ENCODE measurements around the gene JMJD7.

The JMJD7 gene

GRCh38 chr15:41866263-41866703, 38.4 kb downstream of the JMJD7 start:
- DNase-seq (ENCODE audit: low spot score), result no peak

- no peak for DNase-seq (ENCODE audit: low spot score)
Measured at GRCh38 chr15:41866872-41867579, 39.1 kb downstream of the JMJD7 start.

- DNase-seq (ENCODE audit: low spot score), result no peak
Measured at GRCh38 chr15:41868321-41868720, 40.4 kb downstream of the JMJD7 start.

DNA sequence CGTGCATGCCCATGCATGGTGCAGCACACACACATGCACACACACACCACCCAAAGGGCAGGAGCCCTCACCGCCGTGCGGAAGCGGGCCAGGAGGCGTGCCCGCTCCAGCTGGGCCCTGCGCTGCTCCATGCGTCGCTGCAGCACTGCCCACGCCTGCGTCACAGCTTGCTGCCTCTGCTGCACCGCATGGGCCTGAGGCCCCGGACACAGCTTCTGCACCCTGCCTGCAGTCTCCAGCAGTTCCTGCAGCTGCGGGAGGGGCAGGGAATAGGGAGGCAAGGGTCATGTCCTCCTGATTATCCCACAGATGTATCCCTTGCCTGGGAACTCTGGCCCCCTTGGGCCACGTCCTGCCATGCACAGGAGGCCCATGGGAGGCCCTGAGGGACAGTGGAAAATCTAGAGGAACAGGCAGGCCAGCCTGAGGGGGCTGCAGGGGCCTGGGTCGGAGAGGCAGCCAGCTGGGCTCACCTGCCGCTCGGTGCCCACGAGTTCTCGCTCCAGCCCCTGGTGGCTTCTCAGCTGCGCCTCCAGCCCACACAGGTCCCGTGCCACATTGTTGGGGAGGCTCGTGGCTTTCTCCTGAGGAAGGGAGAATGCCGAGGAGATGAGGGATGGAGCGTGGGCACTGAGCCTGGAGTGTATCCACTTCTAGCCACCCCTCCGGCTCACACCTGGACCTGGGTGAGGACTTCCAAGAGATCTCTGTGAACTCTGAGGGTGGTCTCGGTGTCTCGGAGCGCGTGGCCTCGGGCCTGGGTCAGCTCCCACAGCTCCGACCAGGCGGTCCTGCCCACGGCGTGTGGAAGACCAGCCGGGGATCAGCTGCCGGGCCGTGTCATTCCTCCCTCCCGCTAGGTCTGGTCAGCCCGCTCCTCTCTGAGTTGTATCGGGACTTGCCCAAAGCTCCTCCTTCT, 42.1 kb downstream of the JMJD7 start:
- DNase-seq (ENCODE audit: low spot score), result no peak

DNA sequence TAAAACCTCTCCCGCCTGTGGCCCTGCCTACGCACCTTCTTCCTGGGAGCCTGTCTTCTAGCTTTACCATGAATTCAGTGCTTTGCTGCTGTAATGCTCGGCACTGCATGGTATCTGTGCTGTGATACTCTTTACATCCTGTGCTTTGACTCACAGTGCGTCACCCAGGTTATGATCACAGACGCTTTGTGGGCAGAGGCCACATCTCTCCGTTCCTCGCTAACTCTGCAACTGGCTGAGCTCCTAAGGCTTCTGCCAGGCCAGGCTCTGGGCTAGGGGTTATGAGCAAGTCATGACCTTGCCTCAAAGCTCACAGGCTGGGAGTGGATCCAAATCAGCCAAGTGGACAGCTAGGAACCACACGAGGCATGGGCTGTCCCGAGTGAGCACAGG, 42.8 kb downstream of the JMJD7 start:
- DNase-seq (ENCODE audit: low spot score), result no peak

GRCh38 chr15:41871175-41871905, 43.4 kb downstream of the JMJD7 start:
- no peak for DNase-seq (ENCODE audit: low spot score)

GRCh38 chr15:41872166-41872747, 44.4 kb downstream of the JMJD7 start:
- DNase-seq (ENCODE audit: low spot score), result no peak

- no peak for DNase-seq (ENCODE audit: low spot score)
Measured at GRCh38 chr15:41873711-41874110, 45.8 kb downstream of the JMJD7 start.

DNA sequence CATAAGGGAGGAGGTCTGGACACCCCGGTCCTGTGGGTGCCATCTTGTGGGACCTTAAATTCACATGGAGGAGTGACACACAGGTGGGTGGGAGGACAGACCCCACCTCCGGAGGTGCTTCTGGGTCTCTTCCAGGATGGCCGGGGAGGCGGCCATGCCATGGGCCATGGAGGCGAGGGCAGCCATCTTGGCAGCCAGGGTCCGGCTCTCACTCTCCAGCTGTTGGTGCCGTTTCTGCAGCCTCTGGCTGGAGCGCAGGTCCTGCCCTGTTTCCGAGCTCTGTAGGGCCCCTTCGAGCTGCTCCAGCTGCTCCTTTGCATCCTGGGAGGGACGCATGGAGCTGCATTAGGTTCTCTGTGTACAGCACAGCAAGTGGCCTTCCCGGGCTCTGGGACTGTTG, 46.8 kb downstream of the JMJD7 start:
- no peak for DNase-seq (ENCODE audit: low spot score)

DNA sequence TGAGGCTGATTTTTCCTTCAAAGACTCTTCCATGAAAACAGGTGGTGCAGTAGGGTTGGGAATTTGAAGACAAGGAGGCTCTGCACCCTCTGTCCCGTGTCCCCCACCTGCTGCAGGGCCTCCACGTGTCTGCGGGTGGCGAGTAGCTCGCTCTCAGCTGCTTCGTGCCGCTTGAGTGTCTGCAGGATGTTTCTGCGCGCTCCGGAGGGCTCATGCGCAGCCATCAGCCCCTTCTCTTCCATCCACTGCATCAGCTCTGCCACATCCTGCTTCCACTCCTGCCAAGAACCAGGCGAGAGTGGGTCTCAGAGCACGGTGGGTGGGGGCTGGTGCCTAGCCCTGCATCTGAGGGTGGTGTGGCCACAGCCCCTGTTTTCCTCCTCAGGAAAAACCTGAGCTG, 48.1 kb downstream of the JMJD7 start:
- DNase-seq (ENCODE audit: low spot score), result no peak

- no peak for DNase-seq (ENCODE audit: low spot score)
Measured at GRCh38 chr15:41876689-41877088, 48.8 kb downstream of the JMJD7 start.

DNA sequence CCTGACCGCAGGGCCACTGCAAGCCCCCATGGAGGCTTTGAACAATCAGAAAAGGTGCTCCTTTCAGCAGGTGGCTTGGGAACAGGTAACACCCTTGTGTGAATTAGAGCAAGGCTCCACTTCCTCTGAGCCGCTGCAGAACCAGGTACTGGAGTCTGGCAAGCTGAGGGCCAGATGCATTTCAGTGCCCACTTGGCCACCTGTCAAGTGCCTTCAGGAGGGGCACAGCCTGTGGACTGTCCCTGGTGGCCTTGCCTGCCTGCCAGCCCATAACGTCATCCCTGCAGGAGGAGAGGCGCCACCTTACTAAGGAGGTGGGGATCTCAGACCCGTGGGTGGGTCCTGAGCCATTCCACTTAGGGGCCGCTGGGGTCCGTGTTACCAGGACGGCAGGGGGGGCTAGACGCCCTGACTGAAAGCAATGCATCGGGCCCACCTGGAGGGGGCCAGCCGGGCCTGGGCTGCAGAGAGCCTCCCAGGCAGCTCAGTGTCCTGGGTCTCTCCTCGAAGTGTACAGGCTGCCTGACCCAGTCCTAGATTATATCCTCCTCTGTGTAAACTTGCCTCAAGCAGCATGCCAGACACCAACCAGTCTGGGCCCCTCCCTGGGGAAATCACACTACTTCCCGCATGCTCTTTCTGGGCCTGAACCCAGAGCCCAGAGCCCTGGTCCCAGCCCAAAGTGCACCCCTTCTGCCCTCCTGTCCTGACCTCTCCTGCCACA, 49.9 kb downstream of the JMJD7 start:
- DNase-seq (ENCODE audit: low spot score), result no peak

DNA sequence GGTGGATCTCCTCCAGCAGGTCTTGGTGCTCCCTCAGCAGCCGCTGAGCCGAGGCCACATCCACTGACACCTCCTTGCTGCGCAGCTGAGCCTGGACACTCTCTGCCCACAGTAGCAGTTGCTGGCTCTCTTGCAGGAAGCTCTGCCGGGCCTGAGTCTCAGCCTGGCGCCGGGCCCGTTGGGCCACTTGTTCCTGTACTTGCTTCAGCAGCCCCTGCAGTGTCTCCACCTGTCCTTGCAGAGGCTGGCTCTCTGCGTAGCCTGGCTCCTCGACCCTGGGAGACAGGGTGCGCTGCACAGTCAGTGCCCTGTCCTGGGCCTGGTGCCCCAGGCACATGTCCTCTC, 50.4 kb downstream of the JMJD7 start:
- no peak for DNase-seq (ENCODE audit: low spot score)

- no peak for DNase-seq (ENCODE audit: low spot score)
Measured at GRCh38 chr15:41879321-41879845, 51.5 kb downstream of the JMJD7 start.

DNA sequence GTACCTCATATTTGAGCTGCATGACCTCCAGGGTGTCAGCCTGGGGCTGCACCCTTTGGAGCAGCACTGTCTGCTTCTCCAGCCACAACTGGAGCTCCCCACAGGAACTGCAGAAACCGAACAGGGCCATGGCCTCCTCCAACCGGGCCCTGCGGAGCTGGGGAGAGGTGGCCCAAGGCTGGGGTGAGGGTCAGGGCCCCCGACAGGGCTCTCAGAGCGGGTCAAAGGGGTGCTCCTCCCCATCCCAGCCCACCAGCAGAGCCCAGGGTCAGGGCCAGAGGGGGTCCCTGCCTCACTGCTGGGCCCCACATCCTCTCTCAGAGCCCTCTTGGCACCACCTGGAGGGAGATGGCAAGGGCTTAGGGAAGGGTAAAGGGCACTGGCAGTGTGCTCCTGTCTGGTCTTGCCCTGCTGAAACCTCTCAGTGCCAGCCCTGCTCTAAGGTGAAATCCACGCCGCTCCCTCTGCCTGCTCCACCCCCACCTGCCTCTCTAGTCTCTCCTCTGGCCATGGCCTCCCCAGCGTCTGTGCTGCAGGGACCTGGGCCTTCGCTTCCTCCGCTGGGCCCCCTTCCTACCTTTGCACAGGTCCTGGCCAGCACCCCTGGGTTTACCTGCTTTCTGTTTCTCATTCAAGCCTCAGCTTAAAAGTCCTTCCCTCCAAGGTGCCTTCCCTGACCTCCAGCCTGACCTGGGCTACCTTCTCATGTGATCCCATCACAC, 52.4 kb downstream of the JMJD7 start:
- no peak for DNase-seq (ENCODE audit: low spot score)

DNA sequence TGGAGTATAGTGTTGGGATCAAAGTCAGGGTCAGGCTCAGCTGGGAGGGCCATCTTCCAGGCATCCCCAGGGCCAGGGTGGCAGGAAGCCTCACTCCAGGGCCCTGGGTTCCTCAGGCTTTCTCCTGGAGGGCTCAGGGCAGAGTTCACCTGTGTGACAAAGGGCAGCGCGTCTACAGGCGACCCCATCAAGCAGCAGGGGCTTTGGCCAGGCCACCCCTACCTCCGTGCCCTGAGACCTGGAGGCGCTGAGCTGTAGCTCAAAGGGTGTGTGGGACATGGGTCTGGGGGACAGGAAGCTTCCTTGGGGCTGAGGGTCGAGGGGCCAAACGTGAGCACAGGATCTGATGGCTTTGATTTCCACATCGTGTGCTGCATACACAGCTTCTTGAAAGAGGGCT, 53.2 kb downstream of the JMJD7 start:
- no peak for DNase-seq (ENCODE audit: low spot score)

DNA sequence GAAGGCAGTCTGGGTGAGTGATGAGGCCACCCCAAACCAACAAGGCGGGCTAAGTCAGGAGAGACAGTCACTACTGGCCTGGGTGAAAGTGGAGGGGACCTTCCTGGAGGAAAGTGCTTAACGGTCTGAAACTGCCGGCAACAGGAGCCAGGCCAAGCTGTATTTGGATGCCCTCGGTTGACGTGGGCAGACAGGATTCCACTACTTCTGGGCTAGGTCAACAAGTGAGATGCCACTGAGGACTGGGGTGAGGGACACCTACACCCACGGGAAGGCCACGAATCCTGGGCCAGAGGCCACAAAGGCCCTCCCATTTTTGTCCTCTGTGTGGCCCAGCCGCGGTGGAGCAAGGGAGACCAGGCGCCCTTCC, 53.6 kb downstream of the JMJD7 start:
- DNase-seq (ENCODE audit: low spot score), result no peak

- DNase-seq (ENCODE audit: low spot score), result no peak
Measured at GRCh38 chr15:41881920-41882688, 54.2 kb downstream of the JMJD7 start.

GRCh38 chr15:41882689-41883483, 55.0 kb downstream of the JMJD7 start:
- DNase-seq (ENCODE audit: low spot score), result no peak
